Activated CD8-positive, alpha-beta memory T cell treated with anti-CD3 and anti-CD28 coated beads, Interleukin-2, amount 50 U/mL, for 24 hours (primary cell): ENCODE results near the gene ACOX3.

Experiments
- DNase-seq: peaks from one replicate; pipeline ENCODE4 v3.0.0-alpha.2; 2020; ENCODE audit errors: extremely low read depth

Gene ACOX3

DNA sequence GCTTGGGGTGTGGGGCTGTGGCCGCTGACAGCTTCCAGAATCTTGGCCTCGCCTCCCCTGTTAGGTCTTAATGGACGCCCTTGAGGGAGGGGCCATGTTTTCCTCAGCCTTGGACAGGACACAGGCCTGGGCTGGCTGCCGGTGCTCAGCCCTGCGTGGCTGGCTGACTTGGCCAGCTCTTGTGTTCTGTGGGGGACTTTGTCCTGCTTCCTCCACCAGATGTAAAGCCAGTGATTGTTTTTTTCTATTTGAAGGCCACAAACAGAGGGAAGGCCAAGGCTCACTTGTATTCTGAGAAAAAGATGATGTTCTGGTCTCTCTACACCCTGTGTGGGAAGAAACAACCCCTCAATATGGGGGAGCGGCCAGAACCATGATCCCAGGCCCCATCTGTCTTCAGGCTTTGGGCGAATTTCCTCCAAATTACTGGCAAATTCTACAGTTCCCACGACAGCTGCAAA is 99.7 kb downstream of the ACOX3 start:
- DNase-seq = no peak

DNA sequence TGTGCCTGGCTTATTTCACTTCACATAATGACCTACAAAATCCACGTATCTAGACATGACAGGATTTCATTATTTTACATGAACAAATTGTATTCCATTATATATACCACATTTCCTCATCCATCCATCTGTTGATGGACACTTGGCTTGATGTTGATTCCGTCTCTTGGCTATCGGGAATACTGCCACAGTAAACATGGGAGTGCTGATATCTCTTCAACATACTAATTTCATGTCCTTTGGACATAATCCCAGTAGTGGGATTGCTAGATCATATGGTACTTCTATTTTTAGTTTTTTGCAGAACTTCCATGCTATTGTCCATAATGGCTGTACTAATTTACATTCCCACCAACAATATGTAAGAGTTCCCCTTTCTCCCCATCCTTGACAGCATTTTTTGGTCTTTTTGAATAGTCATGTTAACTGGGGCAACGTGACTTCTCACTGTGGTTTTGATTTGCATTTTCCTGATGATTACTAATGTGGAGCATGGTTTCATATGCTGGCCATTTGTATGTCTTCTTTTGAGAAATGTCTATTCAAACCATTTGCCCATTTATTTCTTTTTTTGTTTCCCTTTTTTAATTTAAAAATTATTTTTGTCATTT is 102.1 kb downstream of the ACOX3 start:
- DNase-seq = no peak

DNA sequence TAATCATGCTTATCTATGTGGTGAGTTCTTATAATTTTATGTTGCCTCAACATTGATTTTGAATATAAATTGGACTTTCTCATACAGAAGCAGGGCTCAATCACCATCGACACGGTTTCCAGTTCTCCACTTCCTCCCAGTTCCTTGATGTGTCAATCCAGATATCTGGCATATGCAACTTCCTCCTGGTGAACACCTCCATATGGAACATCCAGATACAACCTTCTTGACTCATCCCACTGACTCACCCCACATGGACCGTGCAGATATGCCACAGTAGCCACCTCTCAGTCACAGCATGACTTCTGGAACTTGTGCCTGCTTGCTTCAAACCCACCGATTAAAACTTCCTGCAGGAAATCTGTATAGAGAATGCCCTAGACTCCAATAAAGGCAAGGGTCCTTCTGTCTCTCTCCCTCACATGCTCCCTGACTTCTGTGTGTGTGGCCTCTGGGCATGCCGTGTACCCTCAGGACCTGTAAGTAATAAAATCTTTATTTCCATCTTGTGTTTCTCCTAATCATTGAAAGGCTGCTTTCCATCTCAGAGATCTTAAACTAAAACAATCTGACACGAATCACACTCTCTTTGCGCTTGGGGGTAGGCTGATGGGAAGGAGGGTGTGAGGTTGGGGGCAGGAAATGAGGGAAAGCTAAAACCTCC is 104.0 kb downstream of the ACOX3 start:
- no peak for DNase-seq

DNA sequence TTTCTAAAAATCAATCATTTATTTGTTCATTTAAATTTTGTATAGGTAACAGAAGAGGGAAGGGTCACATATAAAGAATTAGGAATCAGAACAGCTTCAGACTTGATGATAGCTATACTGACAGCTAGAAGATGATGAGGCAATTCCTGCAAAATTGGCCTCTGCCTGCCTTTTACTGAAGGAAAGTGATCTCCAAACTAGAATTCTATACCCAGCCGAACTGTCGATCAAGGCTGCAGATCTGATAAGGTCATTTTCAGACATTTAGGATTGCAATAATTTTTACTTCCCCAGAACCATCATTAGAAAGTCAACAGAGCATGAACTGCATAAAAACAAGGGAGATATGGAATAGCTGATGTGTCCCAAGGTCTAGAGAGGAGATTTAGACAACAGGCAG is 104.7 kb downstream of the ACOX3 start:
- no peak for DNase-seq

DNA sequence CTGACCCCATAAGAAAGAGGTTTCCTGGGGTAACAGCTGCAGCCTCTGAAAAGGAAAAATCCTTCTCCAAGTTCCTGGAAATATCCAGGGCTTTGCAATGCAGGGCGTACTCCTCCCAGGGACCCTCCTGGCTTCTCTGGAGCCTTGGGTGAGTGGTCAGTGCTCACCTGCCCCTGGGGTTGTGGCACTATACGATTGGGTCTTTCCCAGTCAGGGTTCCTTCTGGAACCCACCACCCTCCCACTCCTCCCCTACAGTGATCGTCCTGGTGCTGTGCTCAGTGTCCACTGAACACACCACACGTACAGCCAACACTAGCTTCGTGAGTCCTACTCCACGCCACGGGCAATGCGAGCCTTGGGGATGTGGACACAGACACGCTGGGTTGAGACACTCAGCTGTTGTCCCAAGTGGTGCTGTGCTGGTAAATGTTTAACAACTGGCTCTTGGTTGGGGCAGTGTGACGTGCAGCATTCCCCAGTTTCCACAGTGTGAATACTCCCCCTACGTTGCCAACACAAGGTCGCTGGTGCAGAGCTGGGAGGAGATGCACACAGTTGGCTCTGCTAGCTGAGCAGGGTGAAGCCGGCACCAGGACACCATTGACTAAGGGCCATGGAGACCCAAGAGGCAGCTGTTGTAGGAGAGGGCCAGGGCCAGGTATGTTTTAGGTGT is 105.6 kb downstream of the ACOX3 start:
- no peak for DNase-seq

DNA sequence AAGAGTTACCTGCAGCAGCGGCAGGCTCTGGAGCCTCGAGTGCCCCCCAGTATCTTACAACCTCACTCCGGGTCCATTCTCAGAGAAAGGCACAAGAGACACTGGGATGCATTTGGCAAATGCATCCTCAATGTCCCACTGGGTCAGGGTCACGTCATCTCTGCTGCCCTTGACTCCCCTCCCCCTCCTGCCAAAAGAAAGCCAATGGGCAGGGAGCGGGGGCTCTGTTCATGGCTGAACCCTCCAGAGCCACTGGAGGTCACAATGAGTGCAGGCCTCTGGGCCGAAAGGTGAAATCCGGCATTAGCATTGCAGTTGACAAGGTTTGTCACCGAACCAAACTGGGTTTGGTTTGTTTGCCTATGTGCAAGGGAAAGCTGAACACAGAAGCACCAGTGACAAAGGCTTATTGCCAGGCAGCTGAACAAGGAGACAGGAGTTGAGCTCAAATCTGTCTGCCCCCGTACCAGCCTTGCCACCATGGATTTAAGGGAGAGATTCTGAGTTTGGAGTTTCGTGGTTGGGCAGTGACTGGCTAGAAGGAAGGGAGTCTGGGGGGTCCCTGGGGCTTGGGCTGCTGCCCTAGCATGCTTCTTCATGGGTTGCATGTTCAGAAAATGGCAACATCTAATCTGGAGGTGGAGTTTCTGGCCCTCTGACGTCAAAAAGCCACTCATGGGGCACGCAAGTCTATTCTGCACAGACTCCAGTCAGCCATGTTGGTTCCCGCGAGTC is 106.6 kb downstream of the ACOX3 start:
- no peak for DNase-seq

DNA sequence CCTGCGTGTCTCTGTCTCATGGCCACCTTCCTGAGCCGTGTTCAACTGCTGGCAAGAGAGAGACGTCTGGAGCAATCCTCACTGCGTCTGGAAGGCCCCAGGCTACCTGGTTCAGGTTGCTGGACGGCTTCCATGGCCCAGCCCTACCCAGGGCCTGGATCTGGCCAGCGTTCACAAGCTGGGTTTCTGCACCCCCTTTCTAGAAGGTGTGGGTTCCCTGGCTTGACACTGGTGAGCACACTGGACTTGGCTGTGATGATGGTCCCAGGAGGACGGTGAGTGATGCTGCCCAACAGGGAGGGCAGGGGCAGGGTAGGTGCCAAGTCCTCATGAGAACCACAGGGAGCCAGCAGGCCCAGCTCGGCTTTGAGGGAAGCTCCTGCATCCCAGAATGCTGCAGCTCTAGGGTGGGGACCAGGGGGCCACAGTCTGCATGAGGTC is 107.6 kb downstream of the ACOX3 start:
- DNase-seq = no peak

DNA sequence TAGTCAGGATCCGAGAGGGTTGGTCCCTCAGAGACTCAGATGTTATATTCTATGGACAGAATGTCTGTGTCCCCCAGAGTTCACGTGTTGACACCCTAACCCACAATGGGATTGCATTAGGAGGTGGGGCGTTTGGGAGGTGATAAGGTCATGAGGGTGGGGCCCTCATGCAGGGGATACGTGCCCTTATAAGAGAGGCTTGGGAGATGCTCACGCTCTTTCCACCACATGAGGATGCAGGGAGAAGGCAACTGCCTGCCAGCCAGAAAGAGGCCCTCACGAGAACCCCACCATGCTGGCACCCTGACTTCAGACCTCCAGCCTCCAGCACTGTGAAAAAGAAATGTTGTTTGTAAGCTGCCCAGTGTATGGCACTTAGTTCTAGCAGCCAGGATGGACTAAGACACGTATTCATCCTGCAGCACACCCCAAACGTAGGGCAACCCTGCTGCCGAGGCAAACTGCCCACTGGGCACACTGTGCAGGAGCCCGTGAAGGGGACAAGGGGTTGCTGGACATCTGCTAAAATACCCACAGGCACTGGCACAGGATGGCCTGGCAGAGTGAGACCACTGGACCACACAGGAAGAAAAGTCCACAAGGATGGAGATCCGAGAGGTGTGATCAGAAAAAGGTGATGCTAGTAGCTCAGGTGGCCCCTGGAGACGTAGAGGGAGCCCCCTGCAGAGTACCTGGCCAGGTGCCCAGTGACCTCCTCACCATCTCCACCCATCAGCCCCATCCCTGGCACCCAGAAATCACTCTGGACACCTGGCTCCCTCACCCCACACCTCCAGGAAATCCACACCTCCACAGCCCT is 108.3 kb downstream of the ACOX3 start:
- DNase-seq = no peak

DNA sequence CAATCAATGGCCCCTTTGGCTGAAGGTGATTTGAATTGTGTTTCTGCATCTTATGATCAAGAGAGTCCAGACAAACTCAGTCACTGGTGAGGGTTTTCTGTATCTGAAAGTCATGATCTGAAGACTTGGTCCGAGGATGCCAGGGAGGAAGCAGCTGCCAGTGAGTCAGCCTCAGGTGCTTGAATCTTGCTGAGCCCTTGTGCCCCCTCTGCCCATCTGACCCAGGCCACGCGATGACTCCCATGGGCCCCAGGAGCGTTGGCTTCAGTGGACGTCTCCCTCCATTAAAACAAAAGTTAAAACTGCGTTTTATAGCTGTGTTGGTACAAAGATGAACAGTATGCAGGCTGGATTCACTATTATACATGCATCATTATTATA is 109.0 kb downstream of the ACOX3 start:
- no peak for DNase-seq

DNA sequence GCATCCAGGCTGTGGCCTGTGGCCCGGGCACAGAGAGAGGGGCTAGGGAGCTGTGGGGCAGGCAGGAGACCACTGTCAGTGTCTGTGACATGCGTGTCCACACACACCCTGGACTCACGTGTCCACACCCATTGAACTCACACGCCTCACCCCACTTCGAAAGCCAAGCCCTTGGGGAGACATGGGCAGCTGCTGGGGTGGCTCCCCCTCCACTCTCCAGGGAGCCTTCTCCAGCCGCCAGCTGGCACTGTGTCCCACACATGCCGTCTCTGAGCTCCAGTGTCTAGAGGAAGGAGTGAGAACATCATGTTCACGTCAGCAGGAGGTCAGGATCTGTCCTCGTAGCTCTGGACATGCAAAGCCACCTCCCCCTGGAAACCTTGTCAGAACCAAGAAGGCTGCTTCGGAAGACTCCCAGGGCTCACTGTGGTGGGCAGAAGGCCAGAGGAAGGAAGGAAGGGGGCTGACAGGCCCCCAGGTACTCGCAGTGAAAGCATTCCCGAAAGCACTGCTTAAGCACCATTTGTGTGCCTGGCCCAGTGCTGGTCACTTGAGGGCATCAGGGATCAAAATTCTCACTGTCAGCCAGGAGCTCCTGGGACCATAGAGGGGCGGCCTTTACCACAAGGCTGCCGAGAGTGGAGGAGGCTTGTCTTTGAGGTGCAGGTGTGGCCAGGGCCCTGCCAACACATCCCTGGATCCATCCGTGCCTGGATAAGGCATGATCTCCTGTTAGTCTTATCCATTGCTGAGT is 109.5 kb downstream of the ACOX3 start:
- DNase-seq = no peak

DNA sequence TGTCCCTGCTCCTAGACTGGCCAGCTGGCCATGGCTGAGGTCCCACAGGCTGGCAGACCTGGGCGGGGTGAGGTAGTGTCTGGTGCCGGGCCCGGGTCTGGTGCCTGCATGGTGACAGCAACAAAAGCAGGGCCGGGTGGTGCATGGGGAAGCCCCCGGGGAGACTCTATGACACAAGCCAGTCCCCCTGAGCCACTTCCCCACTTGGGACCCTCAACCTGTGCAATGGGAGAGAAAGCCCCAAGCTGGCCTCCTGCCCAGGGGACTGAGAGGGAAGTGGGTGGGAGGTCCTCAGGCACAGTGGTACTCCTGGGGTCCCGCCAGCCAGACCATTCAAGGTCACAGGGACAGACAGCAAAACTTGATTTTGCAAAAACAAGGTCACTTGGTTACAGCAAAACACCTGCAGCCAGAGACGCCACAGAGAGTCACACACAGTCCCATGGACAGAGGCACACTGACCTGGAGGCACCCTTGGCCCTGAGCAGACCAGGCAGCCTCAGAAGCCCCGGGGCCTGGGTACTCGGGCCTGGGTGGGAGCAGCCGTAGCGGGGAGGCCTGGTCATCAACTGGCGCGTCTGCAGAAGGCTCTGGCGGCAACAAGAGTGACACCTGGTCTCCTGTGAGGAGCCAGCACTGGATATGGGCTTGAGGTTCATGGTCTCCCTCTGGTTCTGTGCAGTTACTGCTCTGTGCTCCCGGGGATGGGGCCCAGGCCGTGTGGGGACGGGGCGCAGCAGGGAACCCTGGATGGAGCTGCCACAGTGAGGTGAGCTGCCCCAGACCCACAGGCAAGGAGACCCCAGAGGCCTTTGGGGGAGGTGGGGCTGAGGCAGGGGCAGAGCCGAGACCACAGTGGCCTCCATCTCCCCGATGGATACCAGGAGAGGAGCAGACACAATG is 110.4 kb downstream of the ACOX3 start:
- DNase-seq = no peak

DNA sequence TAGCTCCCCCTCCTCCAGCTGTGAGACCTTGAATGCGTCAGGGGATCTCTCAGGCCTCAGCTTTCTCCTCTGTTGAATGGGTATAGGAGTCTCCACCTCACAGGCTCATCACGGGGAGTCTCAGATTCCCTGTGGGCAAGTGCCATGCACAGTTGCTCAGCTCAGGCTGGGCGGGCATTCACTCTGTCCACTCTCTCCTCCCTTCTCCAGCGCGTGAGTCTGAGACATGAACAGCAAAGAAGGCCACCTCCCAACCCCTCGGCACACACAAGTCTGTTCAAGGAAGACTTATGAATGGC is 111.0 kb downstream of the ACOX3 start:
- no peak for DNase-seq

DNA sequence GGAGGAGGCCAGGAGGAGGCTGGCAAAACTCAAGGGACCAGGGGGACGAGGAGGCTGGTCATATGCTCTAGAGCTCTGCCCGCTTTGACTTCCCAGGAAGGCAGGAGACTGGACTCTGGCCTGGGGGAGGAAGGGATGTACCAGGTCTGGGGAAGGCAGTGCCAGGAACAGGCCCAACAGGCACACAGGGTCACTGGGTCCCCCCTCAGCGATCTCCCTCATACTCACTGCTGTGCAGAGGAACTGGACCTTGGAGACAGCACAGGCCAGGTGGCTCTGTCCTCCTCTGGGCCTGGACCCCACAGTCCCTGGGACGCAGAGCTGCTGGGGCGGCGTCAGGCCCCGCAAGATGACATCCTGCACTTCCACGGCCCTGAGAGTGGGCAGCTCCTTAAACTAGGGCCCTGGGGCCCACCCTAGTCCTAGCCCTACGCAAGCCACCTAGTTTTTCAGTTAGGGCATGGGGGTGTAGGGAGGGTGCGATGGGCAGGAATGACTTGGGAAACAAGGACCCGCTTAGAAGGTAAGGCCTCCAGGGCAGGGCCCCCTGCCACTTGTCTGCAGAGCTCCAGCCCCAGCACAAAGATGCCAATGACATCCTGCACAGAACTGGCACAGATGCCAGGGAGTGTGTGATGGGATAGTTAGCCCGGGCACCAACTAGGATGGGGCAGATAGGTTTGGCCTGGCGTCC is 111.5 kb downstream of the ACOX3 start:
- DNase-seq = no peak

DNA sequence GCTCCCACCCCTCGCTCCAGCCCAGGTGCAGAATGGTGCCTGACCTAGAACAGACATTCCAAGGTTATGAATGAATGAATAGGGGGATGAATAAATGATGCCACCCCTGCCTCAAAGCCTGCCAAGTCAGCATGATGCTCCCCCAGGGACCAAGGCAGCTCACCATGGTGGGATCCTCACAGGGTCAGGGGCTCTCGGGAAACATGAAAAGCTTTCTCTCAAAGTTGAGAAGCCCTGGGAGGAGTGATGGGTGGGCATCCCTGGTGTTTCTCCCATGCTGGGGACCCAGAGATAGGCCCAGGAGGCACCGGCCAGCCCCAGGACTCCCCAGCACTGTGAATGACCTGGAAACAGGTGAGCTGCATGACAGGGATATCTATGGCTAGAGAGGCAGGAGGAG is 112.1 kb downstream of the ACOX3 start:
- no peak for DNase-seq

DNA sequence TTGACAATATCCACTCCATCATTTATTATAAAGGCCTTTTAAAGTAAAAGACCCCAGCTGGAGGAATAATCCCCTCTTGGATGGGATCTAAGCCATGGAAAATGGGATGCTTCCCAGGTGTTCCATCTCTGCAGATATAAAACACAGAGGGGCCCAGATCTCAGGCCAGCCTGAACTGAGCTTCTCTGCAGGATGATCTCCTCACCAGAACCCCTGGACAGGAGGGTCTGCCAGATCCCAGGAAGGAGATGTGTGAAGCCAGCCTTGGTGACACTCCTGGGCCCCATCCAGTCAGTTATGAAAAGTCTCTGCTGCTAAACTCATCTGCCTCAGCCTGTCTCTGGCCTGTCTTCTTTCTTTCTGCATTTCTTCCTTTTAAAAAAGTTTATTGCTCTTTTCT is 114.3 kb downstream of the ACOX3 start:
- DNase-seq = no peak

DNA sequence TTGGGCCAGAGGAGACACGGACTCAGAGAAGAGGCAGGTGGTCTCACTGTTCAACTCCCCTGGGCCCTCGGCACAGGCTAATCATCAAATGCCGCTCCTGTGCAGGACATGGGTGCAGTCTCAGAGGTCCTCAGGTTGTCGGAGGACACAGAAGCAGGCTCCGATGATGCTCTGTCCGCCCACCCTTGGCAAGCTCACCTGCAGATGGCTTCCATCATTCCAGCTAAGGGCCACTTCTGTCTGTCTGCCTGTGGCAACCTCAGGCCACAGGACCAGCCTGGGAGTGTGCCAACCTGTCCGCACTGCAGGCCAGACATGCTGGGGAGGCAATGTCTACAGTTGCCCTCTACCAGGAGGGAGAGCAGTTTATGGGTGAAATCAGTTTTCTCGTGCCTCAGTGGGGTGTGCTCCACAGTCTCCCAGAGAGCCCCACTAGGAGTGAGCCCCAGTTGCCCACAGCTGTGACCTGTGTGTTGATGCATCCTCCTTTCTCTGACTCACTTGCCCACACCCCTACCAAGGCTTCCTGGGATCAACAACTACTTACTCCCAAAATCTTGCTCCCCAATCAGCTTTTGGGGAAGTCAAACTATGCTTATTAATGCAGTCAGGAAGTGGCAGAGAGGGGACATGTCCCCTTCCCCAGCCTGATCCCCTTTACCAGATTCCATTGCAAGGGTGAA is 115.1 kb downstream of the ACOX3 start:
- DNase-seq = no peak

DNA sequence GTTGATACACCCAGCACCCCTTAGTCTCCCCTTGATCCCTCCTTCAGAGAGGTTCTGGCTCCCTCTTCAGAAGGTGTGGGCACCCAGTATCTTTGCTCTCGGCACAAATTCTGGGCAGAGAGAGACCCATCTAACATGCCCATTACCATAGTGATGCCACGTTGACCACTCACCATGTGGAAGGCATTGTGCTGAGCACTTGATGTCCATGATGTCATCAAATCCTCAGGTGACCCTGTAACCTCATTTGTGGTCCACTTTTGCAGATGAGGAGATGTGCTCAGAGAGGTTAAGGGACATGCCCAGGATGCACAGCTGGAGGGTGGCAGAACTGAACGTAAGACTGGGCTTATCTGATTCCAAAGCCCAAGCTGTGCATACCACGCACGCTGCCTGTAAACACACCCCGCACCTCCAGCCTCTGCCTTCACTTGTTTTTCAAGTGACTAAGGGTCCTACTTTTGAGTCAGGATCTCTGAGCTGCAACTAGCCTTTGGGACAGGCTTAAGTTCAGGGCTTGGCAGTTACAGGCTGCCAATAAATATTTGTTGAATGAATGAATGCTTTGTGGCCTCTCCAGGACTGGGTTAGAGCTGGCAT is 115.8 kb downstream of the ACOX3 start:
- no peak for DNase-seq

DNA sequence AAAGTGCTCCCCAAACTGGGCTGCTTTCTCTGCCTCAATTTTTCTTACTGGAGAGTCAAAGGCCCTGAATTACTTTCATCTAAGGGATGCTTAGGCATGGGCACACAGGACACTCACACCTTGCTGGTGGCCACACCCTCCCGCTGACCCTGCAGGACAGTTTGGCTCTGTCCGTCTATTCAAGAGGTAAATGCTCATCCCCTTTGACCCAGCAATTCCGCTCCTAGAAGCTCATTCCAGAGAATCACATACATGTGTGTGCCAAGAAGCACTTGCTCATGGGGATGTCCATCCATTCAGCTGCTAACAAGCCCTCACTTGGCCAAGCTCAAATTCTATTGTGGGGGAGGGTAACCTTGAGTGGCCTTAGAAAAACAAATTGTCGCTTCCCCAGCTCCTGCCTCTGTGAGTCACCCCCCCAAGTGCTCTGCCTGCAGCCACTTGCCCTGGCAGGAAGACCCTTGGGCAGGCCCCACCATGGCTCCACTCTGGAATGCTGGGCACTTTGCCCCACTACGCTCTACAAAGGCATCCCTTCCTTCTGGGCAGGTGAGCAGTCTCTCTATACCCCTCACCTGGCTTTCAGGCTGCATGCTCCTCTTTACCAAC is 116.5 kb downstream of the ACOX3 start:
- DNase-seq = no peak
